ENCODE measurements around the gene UBE2S.

UBE2S gene

DNA sequence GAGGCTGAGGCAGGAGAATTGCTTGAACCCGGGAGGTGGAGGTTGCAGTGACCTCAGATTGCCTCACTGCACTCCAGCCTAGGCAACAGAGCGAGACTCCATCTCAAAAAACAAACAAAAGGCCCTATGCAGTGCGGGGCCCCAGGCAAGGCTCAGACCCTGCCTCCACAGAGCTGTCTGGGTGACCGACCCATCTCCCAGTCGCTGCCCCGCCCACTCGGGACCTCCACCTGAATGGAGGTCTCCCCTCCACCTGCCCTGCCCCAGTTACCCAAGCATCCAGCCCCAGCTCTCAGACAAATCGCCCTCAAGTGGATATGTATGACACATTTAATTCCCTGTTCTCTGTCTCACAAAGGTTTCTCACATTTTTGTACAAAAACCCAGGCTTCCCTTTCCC, 42.3 kb downstream of the UBE2S start:
- TF ChIP-seq, protein P1, sequence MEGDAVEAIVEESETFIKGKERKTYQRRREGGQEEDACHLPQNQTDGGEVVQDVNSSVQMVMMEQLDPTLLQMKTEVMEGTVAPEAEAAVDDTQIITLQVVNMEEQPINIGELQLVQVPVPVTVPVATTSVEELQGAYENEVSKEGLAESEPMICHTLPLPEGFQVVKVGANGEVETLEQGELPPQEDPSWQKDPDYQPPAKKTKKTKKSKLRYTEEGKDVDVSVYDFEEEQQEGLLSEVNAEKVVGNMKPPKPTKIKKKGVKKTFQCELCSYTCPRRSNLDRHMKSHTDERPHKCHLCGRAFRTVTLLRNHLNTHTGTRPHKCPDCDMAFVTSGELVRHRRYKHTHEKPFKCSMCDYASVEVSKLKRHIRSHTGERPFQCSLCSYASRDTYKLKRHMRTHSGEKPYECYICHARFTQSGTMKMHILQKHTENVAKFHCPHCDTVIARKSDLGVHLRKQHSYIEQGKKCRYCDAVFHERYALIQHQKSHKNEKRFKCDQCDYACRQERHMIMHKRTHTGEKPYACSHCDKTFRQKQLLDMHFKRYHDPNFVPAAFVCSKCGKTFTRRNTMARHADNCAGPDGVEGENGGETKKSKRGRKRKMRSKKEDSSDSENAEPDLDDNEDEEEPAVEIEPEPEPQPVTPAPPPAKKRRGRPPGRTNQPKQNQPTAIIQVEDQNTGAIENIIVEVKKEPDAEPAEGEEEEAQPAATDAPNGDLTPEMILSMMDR (conservative IDR thresholded peaks at IDR 0.05; ENCODE audit: low read depth, low read length), result no peak
- no peak overlapping the region for H3K4me3 ChIP-seq (ENCODE audit: low read depth, low read length)
- DNase-seq (ENCODE audit: low read depth), result no peak

DNA sequence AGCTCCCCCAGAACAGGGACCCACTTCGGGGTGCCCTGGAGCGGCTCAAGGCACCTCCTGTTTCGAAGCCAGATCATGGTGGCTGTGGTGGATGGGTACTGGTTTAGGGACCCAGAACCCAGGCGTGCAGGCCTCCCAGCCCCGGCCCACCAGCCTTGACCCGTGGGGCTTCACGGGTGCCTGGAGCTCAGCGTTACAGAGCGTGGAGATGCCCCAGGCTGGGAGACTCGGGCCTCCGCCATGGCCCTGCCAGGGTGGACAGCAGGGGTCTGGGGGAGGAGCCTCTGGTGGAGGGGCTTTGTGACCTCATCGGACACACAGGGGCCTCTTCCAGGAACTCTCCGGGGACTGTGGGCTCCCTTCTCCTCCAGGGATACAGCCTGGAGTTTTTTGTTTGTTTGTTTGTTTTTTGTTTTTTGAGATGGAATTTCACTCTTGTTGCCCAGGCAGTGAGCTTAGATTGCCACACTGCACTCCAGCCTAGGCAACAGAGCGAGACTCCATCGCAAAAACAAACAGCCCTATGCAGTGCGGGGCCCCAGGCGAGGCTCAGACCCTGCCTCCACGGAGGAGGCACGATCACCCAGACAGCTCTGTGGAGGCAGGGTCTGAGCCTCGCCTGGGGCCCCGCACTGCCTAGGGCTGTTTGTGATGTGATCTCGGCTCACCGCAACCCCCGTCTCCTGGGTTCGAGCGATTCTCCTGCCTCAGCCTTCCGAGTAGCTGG, 44.4 kb downstream of the UBE2S start, which contains the start of gene GARIN5B:
Gene GARIN5B, minus strand, starts transcription at position 271 of the 727 bp plus-strand sequence. Its CDS starts 194 bp downstream, at position 77.
- no peak within 1 kb of the TSS for H3K4me3 ChIP-seq (ENCODE audit: low read depth, low read length)
- TF ChIP-seq, protein P1 (conservative IDR thresholded peaks at IDR 0.05; ENCODE audit: low read depth, low read length), result no peak
- DNase-seq (ENCODE audit: low read depth), result no peak

DNA sequence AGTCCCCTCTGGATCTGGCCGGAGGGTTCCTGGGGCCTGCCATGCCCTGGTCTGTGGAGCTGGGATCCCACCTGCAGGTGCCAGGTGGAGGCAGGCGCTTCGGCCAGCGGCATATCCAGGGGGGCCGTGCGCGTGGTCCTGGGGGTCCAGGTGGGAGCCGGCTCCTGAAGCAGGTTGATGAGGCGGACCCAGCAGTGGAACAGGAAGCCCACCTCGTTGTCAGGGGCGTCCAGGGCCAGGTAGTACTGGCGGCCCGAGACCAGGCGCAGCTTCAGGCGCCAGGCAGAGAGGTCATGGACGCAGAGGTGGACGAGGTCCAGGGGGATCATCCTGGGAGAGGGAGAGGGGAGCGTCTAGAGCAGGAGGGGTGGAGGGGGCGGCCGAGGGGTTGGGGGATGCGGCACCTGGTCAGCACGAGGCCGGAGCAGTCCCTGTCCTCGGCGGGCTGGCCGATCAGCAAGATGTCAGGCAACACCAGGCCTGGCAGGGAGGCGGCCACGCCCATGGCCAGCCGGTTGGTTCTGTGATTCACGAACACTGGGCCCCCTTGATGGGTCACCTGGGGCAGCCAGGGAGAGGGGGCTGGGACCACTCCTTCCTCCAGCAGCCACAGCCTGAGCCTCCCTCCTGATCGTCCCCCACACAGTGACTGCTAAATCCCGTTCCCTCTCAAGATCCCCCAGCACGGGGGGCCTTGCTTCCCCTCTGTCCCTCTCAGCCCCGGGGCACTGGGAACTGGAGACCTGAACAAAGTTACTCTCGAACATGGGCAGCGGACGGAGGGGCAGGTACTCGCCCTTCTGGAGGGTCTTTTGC, 45.2 kb downstream of the UBE2S start:
- no peak for DNase-seq (ENCODE audit: low read depth)
- TF ChIP-seq, protein P1 (conservative IDR thresholded peaks at IDR 0.05; ENCODE audit: low read depth, low read length), result no peak
- no peak overlapping the region for H3K4me3 ChIP-seq (ENCODE audit: low read depth, low read length)

DNA sequence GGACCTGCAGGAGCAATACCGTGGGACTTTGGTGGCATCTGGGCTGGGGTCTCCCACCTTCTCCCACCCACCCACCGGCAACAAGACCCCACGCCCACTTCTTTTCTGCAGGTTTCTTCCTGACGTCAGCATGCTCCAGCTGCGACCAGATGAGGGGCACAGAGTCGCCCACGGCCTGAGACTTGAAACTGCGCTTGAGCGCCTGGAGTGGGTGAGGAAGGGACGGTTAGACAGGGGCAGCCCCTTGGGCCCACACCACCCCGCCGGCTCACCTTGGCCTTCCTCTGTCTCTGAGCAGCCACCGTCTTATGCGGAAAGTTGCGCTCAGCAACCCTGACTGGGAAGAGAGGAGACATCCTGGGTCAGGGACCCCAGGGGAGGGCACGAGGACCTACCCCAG, 46.7 kb downstream of the UBE2S start:
- no peak for DNase-seq (ENCODE audit: low read depth)
- TF ChIP-seq, protein P1 (conservative IDR thresholded peaks at IDR 0.05; ENCODE audit: low read depth, low read length), result no peak
- no peak overlapping the region for H3K4me3 ChIP-seq (ENCODE audit: low read depth, low read length)

DNA sequence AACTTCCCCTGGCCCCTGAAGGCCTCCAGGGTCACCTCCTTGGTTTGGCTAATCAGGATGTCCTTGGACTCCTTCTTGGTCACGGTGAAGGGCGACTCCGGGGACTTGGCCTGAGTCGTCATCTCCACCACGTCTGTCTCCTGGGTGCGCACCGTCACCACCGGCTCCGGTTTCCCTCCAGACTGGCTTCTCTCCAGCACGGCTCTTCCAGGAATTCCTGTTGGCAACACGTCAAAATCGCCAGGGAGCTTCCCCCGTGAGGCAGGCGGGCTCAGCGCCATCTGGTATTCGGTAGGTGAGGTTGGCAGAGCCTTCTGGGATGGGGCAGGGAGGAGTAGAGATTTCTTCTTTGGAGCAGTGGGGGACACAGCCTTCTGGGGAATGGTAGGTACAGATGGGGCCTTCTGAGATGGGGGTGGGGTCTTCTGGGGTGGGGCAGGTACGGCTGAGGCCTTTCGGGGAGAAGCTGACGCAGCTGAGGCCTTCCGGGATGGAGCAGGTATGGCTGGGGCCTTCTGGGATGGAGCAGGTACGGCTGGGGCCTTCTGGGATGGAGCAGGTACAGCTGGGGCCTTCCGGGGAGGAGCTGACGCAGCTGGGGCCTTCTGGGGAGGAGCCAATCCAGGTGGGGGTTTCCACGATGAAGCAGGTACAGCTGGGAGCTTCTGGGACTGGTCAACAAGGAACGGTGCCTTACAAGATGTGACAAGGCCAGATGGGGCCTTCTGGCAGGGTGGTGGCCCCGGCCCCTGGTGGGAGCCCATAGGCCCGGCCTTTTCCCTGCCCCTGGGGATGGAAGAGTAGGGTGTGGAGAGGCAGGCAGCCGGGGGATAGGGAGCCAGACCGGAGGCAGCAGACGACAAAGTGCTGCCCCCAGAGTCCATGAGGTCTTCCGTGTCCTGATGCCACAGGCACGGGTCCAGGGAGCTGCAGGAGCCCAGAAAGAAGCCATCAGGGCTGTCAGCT, 48.4 kb downstream of the UBE2S start:
- TF ChIP-seq, protein P1 (conservative IDR thresholded peaks at IDR 0.05; ENCODE audit: low read depth, low read length), result no peak
- DNase-seq (ENCODE audit: low read depth), result no peak
- H3K4me3 ChIP-seq (ENCODE audit: low read depth, low read length), result no peak overlapping the region

DNA sequence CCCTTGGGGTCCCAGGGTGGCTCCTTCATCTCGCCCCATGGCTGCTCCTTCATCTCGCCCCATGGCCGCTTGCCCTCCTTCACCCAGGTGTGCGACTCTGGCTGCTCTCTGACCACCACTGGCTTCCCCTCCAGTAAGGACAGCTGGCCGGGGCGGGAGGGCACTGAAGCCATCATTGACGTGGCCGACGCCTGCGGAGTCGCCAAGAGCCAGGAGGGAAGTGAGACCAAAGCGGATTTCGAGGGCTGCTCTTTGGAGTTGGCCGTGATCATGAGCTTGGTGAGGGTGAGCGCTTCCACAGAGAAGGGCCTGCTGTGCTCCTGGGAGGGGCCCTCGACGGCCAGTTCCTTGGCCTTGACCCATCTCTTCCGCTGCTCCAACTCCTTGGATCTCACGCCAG, 49.1 kb downstream of the UBE2S start:
- TF ChIP-seq, protein P1 (conservative IDR thresholded peaks at IDR 0.05; ENCODE audit: low read depth, low read length), result no peak
- no peak overlapping the region for H3K4me3 ChIP-seq (ENCODE audit: low read depth, low read length)
- DNase-seq (ENCODE audit: low read depth), result no peak
